Activated naive CD8-positive, alpha-beta T cell treated with anti-CD3 and anti-CD28 coated beads, Interleukin-2, amount 50 U/mL, for 24 hours (primary cell): ENCODE measurements around the gene SYNGR4.
"Not testable (repeated sequence)": the region's sequence is repeated elsewhere in the genome, so short reads cannot be mapped to it uniquely, and the experiment has no call there.

Experiments used
- ATAC-seq: fragments of 150-1000 bp; cut with Tn5 transposase; one replicate; pipeline ENCODE4 v1.10.0; 2021
- DNase-seq: peaks from one replicate; pipeline ENCODE4 v3.0.0; 2021
- H3K27ac Mint-ChIP-seq: one replicate; pipeline ENCODE4 v1.8.0; 2021; ENCODE audit warnings: mild to moderate bottlenecking, mixed read lengths
- H3K27me3 Mint-ChIP-seq: one replicate; pipeline ENCODE4 v1.8.0; 2021; ENCODE audit warnings: mixed read lengths
- H3K36me3 Mint-ChIP-seq: one replicate; pipeline ENCODE4 v1.8.0; 2021; ENCODE audit warnings: low read depth, mixed read lengths
- H3K4me1 Mint-ChIP-seq: one replicate; pipeline ENCODE4 v1.8.0; 2021; ENCODE audit warnings: mixed read lengths
- H3K4me3 Mint-ChIP-seq: one replicate; pipeline ENCODE4 v1.8.0; 2021; ENCODE audit warnings: mild to moderate bottlenecking, moderate library complexity, mixed read lengths
- H3K9me3 Mint-ChIP-seq: one replicate; pipeline ENCODE4 v1.8.0; 2021; ENCODE audit warnings: mixed read lengths

The SYNGR4 gene, protein sequence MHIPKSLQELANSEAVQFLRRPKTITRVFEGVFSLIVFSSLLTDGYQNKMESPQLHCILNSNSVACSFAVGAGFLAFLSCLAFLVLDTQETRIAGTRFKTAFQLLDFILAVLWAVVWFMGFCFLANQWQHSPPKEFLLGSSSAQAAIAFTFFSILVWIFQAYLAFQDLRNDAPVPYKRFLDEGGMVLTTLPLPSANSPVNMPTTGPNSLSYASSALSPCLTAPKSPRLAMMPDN

DNA sequence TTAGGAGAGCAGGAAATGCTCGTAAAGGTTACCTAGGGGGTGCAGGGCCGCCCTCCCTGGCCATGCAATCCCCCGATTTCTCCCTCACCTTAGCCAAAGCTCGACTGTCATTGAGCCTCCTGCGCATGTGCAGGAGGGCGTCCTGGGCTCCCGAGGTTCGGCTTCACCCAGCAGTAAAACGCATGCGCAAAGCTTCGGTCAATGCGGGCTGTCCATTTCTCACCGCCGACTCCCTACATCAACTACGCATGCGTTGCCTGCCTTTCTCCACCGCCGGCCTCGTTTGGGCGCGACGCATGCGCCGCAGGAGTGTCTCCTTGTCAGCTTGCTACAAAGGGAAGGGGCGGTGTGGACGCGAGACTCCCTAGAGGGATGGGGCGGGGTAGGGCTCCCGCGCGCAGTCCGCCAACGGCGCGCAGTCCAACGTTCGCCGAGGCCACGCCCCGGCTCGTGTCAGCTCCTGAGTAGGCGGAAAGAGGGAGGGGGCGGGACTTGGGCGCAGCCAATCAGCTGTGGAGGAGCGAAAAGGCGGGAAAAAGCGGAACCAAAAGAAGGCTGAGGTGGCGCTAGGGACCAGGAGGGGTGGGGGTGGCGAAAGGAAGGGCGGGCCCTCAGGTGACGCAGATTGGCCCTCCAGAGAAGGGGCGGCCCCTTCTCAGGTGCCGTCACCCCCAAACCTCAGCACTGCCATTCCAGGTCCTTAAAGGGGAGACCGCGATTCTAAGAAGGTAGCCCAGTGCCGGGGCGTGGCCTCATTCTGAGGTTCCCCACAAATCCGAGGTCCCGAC, at the start of gene SYNGR4, which contains the start of gene TMEM143:
Gene SYNGR4, plus strand, starts transcription at position 558 of the 788 bp plus-strand sequence. CDS start 1,476 bp downstream, outside the sequence.
Gene TMEM143, minus strand, starts transcription at position 131 of the 788 bp plus-strand sequence. Its CDS starts 20 bp downstream, at position 111.
- ATAC-seq (peak; percentile 90), DNase-seq (peak; percentile 97)
- Mint-ChIP-seq H3K9me3 (no peaks in the 10 kb centered on the region), H3K4me3 (peak within 1 kb of the TSS; percentile 86), H3K4me1 (peaks cover 20% of the 10 kb centered on the region), H3K36me3 (peaks cover 6% of the 10 kb centered on the region), H3K27ac (peak within 1 kb of the TSS; percentile 99), H3K27me3 (peaks cover 4% of the 10 kb centered on the region)

DNA sequence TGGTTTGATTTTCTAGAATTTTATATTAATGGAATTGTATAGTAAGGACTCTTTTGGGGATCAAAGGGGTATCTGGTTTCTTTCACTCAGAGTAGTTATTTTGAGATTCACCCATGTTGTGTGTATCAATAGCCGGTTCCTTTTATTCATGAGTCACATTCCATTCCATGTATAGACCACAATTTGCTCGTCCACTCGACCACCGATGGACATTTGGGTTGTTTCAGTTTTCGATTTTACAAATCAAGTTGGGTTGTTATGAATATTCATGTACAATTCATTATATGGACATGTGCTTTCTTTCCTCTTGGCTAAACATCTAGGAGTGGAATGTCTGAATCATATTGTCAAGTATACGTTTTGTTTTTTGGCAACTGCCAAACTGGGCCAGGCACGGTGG, 48.5 kb upstream of the SYNGR4 start:
- H3K9me3 Mint-ChIP-seq: no peaks in the 10 kb centered on the region
- ATAC-seq (no peak), DNase-seq (no peak)
- H3K27me3 Mint-ChIP-seq: no peaks in the 10 kb centered on the region
- no peak overlapping the region for H3K4me3 Mint-ChIP-seq
- no peak overlapping the region for H3K27ac Mint-ChIP-seq
- H3K4me1 Mint-ChIP-seq: peaks cover 9% of the 10 kb centered on the region
- H3K36me3 Mint-ChIP-seq: no peaks in the 10 kb centered on the region

DNA sequence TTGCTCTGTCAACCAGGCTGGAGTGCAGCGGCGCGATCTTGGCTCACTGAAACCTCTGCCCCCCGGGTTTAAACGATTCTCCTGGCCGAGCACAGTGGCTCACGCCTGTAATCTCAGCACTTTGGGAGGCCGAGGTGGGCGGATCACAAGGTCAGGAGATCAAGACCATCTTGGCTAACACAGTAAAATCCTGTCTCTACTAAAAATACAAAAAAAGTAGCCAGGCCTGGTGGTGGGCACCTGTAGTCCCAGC, 46.5 kb upstream of the SYNGR4 start:
- DNase-seq, H3K4me3 Mint-ChIP-seq, H3K27me3 Mint-ChIP-seq, H3K27ac Mint-ChIP-seq, H3K9me3 Mint-ChIP-seq, H3K36me3 Mint-ChIP-seq, ATAC-seq: not testable (repeated sequence)
- H3K4me1 Mint-ChIP-seq: peaks cover 24% of the 10 kb centered on the region

DNA sequence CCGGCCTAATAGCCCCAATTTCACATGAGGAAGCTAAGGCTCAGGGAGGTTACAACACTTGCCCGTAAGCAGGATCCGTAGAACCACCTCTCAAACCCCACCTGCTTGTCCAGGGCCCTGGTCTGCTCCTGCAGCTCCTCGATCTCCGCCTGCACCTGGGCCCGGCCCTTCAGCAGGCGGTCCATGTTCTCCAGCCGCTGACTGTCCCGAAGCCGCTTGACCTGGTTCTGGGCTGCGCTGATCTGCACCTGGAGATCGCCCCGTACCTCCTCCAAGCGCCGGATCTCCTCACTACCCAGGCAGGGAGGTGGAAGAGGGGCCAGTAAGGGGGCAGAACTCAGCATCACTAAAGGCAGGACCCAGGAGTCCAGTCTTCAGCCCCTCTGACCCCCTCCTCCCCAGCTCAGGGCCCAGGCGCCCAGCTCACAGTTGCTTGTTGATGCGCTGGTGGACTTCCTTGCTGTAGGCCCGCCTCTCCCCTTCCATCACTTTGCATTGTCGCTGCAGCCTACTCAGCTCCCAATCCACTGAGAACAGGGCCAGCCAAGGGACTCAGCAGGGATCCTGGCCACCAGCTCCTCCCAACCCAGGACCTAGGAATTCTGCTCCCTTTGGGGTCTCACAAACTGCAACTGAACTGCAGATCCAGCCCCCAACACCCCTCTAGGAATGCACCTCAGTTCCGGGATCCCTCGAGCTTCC, 45.7 kb upstream of the SYNGR4 start:
- DNase-seq (no peak), ATAC-seq (no peak)
- no peak overlapping the region for H3K4me3 Mint-ChIP-seq
- no peak overlapping the region for H3K27ac Mint-ChIP-seq
- H3K9me3 Mint-ChIP-seq: no peaks in the 10 kb centered on the region
- H3K27me3 Mint-ChIP-seq: no peaks in the 10 kb centered on the region
- H3K4me1 Mint-ChIP-seq: peaks cover 32% of the 10 kb centered on the region
- H3K36me3 Mint-ChIP-seq: no peaks in the 10 kb centered on the region

DNA sequence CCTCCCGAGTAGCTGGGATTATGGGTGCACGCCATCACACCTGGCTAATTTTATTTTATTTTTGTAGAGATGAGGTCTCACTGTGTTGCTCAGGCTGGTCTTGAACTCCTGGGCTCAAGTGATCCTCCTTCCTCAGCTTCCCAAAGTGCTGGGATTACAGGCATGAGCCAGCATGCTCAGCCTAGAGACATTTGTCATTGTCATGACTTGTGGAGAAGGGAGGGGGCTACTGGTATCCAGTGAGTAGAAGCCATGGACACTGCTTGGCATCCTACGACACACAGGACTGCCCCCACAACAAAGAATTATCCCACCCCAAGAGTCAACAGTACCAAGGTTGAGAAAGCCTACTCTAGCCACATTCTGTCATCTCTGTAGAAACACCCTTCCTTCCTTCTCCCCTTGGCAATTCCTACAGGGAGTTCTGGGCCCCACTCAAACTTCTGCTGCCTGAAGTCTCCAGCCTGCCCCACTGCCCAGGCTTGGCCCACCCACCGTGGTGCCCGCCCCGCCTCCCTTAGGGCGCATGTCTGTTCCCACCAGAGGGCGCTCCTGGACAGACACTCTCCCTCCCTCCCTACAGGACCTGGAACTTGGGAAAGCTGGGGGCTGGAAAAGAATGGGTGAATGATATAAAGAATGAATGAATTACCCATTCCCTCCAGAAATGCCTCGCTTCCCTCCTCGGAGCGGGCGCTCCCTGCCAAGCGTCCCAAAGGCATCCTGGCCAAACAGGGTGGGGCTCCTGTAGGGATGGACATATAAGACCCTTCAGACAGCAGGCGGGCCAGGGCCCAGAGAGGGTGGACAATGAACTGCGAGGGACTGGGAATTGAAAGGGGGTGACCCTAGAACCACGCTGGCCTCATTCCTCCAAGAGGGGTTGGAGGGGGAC, 44.3 kb upstream of the SYNGR4 start:
- H3K27me3 Mint-ChIP-seq: no peaks in the 10 kb centered on the region
- ATAC-seq: no peak
- peak overlapping the region; percentile 22 for H3K4me3 Mint-ChIP-seq
- peak; percentile 89 for DNase-seq
- H3K4me1 Mint-ChIP-seq: peaks cover 44% of the 10 kb centered on the region
- H3K36me3 Mint-ChIP-seq: no peaks in the 10 kb centered on the region
- no peak overlapping the region for H3K27ac Mint-ChIP-seq
- no peaks in the 10 kb centered on the region for H3K9me3 Mint-ChIP-seq

DNA sequence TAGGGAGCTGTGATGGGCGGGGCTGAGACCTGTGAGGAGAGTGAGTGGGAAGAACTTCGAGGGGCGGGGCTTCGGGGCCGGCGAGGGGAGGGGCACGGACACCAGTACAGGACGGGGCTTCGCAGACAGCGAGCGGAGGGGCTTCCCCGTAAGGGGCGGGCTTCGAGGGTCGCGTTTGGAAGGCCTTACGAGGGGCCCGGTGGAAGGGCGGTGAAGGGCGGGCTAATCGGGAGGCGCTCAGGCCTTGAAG, 42.9 kb upstream of the SYNGR4 start:
- peaks cover 56% of the 10 kb centered on the region for H3K4me1 Mint-ChIP-seq
- H3K27me3 Mint-ChIP-seq: no peaks in the 10 kb centered on the region

DNA sequence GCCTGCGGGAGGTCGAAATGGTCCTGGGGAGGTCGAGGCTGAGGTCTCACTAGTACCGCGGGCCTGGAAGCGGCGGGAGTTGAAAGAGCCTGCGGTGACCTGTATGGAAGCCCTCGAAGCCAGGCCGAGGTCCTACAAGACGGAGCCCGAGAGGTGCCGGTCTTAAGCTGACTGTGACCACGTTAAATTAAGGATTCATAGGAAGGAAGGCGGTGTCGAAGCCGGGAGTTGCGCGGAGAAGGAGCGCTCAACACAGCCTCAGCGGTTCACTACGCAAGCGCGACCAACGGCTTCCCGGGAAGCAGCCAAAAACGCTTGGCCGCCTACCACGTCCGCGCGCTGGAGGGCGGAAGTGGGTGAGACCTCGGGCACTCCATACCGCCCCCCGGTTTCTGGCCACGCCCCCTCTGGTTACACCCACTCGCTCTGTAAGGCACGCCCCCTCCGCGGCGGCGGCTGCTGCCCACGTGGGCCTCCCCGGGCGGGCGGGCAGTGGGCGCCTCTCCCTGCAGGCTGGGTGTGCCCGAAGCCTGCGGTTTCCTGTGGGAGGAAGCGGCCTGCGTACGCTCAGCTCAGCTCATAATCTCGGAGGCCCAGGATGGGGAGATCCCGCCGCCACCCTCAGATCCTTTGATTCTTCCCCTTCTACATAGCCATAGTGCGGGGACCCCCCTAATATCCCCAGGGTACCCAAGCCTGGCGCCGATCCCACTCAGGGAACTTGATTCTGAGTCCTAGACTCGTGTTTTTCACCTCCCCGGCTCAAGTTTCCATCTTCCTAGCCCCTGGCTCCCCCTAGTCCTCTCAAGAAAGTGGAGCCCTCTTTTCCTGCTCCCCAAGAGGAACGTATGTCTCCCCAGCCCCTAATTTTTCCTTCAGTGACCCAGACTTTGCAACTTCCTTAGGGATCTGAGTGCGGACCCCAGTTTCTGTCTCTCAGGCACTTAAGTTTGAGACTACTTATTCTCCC, 42.3 kb upstream of the SYNGR4 start:
- H3K27ac Mint-ChIP-seq: peak overlapping the region; percentile 97
- no peaks in the 10 kb centered on the region for H3K27me3 Mint-ChIP-seq
- DNase-seq (peak; percentile 99), ATAC-seq (peak; percentile 65)
- peaks cover 11% of the 10 kb centered on the region for H3K36me3 Mint-ChIP-seq
- no peaks in the 10 kb centered on the region for H3K9me3 Mint-ChIP-seq
- peak overlapping the region; percentile 87 for H3K4me3 Mint-ChIP-seq
- H3K4me1 Mint-ChIP-seq: peaks cover 61% of the 10 kb centered on the region

More for the DNA sequence above, 42.9 kb upstream of the SYNGR4 start:
- Mint-ChIP-seq H3K27ac (peak overlapping the region; percentile 97), H3K9me3 (no peaks in the 10 kb centered on the region), H3K36me3 (peaks cover 6% of the 10 kb centered on the region), H3K4me3 (peak overlapping the region; percentile 87)
- DNase-seq (peak; percentile 98), ATAC-seq (peak; percentile 58)

DNA sequence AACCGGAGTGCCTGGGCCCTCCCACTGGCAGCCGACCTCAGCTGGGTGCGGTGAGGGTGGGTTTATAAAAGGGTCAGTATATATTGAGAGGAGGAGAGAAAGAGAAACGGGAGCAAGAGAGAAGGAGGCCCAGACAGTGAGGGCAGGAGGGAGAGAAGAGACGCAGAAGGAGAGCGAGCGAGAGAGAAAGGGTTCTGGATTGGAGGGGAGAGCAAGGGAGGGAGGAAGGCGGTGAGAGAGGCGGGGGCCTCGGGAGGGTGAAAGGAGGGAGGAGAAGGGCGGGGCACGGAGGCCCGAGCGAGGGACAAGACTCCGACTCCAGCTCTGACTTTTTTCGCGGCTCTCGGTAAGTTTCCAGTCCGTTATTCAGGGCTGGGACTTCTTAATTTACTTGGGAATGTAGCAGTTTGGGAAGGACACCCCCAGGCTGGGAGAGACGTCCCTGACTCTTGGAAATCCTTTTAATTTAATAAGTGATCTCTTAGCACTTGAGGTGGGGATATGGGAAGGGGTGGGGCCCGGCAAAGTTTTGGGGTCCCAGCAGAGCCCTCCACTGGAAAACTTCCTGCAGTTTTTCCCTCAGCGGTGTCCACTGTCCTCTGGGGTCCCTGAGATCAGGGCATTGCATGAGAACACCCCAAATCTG, 38.8 kb upstream of the SYNGR4 start, which contains the start of gene EMP3:
Gene EMP3, plus strand, starts transcription at position 288 of the 646 bp plus-strand sequence. CDS start 1,293 bp downstream, outside the sequence.
- H3K27me3 Mint-ChIP-seq: no peaks in the 10 kb centered on the region
- peaks cover 84% of the 10 kb centered on the region for H3K4me1 Mint-ChIP-seq
- peaks cover 41% of the 10 kb centered on the region for H3K36me3 Mint-ChIP-seq
- peak within 1 kb of the TSS; percentile 96 for H3K27ac Mint-ChIP-seq
- ATAC-seq: peak; percentile 41
- peak within 1 kb of the TSS; percentile 91 for H3K4me3 Mint-ChIP-seq
- H3K9me3 Mint-ChIP-seq: no peaks in the 10 kb centered on the region
- peak; percentile 85 for DNase-seq

DNA sequence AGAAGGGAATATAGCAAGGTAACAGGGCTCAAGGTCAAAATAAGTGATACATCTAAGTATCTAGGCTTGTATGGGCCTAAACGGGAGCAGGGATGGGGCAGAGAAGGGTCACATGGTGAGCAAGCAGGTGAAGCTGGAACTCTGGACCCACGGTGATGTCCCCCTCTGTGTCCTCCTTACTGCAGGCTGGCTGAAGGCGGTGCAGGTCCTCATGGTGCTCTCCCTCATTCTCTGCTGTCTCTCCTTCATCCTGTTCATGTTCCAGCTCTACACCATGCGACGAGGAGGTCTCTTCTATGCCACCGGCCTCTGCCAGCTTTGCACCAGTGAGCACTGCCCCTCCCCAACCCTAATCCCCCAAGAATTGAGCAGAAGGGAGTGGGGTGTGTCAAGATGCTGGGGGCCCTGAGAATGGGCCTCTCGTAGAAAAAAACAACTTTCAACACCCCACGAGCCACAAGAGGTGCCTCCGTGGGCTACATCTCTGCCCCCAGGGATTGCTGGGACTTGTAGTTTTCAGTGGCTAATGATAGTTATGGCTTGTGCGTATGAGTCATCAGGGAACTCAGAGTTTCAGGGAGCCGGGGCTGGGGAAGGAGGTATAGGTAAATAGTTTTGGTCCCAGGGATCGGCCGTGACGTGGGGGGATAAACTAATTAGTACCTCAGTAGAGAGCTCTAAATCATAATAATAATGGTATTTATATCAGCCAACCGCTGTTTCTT, 34.8 kb upstream of the SYNGR4 start:
- DNase-seq: peak; percentile 51

DNA sequence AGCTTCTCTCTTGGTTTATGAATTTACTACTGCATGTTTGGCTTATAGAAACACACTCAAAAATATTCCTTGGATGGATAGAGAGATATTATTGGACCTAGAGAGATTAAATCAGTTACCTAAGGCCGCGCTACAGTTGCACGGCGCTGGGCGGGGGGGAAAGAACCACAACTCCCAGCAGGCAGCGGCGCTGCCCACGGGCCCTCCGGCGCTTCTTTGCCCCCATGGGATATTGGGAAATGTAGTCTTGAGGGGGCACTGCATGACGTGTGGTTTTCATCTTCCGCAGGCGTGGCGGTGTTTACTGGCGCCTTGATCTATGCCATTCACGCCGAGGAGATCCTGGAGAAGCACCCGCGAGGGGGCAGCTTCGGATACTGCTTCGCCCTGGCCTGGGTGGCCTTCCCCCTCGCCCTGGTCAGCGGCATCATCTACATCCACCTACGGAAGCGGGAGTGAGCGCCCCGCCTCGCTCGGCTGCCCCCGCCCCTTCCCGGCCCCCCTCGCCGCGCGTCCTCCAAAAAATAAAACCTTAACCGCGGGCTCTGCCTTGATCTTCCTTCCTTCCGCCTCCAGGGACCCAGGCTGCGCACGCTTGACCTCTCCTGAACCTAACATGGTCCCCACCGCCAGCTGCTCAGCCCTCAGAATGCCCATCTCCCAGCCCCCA, 34.0 kb upstream of the SYNGR4 start:
- H3K4me1 Mint-ChIP-seq: peaks cover 77% of the 10 kb centered on the region

More for the DNA sequence above, 34.8 kb upstream of the SYNGR4 start:
- no peaks in the 10 kb centered on the region for H3K27me3 Mint-ChIP-seq
- H3K27ac Mint-ChIP-seq: peak overlapping the region; percentile 84
- H3K9me3 Mint-ChIP-seq: no peaks in the 10 kb centered on the region
- peaks cover 51% of the 10 kb centered on the region for H3K36me3 Mint-ChIP-seq
- peak overlapping the region; percentile 73 for H3K4me3 Mint-ChIP-seq
- H3K4me1 Mint-ChIP-seq: peaks cover 78% of the 10 kb centered on the region
- ATAC-seq: no peak

DNA sequence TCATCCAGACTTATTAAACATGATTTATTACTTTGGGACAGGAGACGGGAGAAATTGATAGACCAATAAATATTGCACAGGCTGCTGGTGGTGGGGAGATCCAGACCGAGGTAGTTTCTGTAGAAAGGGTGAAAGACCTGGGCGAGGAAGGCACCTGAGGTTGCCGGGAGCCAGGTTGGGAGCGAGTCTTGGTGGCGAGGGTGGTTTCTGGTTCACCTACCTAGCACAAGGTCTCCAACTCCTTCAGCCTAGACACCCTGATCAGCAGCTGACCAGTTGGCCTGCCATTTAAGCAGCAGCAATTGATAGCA, 31.9 kb upstream of the SYNGR4 start:
- Mint-ChIP-seq H3K27me3 (no peaks in the 10 kb centered on the region), H3K4me3 (peak overlapping the region; percentile 89), H3K9me3 (no peaks in the 10 kb centered on the region), H3K4me1 (peaks cover 60% of the 10 kb centered on the region), H3K27ac (peak overlapping the region; percentile 97), H3K36me3 (peaks cover 38% of the 10 kb centered on the region)
- no peak for ATAC-seq
- DNase-seq: no peak

More for the DNA sequence above, 34.0 kb upstream of the SYNGR4 start:
- ATAC-seq (peak; percentile 47), DNase-seq (peak; percentile 81)
- Mint-ChIP-seq H3K27me3 (no peaks in the 10 kb centered on the region), H3K4me3 (peak overlapping the region; percentile 73), H3K9me3 (no peaks in the 10 kb centered on the region), H3K27ac (peak overlapping the region; percentile 84), H3K36me3 (peaks cover 50% of the 10 kb centered on the region)
